GM20000 (cell line): ENCODE data around the gene ARHGAP42.

ENCODE experiments used
- DNase-seq: peaks from one replicate; pipeline ENCODE4 v3.0.0; 2012; ENCODE audit warnings: low spot score
- TF ChIP-seq, protein P1 (sequence below): IDR thresholded peaks from 2 replicates; pipeline ENCODE4 v1.5.1; 2012; ENCODE audit warnings: mild to moderate bottlenecking, control low read depth; ENCODE audit errors: extremely low read depth, missing control alignments

Gene ARHGAP42

GRCh38 chr11:100810666-100811065, 123.6 kb downstream of the ARHGAP42 start:
- DNase-seq = no peak
- TF ChIP-seq, protein P1, sequence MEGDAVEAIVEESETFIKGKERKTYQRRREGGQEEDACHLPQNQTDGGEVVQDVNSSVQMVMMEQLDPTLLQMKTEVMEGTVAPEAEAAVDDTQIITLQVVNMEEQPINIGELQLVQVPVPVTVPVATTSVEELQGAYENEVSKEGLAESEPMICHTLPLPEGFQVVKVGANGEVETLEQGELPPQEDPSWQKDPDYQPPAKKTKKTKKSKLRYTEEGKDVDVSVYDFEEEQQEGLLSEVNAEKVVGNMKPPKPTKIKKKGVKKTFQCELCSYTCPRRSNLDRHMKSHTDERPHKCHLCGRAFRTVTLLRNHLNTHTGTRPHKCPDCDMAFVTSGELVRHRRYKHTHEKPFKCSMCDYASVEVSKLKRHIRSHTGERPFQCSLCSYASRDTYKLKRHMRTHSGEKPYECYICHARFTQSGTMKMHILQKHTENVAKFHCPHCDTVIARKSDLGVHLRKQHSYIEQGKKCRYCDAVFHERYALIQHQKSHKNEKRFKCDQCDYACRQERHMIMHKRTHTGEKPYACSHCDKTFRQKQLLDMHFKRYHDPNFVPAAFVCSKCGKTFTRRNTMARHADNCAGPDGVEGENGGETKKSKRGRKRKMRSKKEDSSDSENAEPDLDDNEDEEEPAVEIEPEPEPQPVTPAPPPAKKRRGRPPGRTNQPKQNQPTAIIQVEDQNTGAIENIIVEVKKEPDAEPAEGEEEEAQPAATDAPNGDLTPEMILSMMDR = no peak

GRCh38 chr11:100812517-100812916, 125.4 kb downstream of the ARHGAP42 start:
- TF ChIP-seq, protein P1 = no peak
- no peak for DNase-seq

DNA sequence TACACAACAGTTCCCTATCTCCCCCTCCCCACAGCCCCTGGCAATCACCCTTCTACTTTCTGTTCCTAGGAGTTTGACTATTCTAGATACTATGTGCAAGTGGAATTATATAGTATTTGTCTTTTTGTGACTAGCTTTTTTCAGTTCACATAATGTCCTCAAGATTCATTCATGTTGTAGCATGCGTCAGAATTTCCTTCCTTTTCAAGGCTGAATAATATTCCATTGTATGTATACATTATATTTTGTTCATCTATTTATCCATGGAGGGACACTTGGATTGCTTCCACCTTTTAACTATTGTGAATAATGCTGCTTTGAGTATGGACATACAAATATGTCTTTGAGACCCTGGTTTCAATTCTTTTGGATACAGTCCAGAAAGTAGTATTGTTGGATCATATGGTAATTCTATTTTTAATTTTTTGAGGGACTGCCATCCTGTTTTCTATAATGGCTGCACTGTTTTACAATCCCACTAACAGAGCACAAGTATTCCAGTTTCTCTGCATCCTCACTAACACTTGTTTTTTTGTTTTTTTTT, 128.8 kb downstream of the ARHGAP42 start:
- DNase-seq = no peak
- TF ChIP-seq, protein P1 = no peak

DNA sequence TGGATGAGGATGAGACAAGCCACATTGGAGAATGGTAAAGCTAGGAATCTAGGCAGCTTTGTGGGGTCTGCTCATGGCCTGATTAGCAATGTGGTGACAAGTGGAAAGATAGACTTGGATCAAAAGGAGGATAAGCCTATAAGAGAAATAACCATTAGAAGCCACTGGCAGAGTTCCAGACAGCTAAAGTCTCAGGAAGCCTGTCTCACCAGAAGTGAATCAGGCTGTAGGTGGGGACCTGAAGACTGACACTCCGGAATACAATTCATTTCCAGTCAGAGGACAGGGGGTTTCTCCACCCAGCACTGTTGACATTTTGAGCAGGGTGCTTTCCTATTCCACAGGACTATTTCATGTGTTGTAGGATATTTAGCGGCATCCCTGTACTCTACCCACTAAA, 129.7 kb downstream of the ARHGAP42 start:
- no peak for DNase-seq
- TF ChIP-seq, protein P1 = no peak

DNA sequence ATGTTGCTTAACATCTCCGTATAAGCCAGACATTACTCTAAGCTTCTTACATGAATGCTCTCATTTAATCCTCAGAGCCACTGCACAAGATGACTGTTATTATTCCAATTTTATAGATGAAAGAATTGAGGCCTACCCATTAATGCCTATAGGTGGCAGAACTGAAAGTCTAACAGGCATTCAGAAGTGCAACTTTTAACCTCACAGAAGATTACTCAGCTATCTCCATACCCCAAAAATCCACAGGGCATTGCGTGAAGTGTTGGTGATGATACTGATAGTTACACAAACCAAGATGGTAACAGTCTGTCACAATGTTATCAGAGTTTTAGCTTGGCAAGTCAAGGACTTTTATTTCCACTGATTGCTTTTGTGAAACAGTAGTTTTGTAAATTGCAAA, 130.5 kb downstream of the ARHGAP42 start:
- DNase-seq = no peak
- TF ChIP-seq, protein P1 = no peak

- TF ChIP-seq, protein P1 = no peak
- DNase-seq = no peak
Observed at GRCh38 chr11:100820621-100821020, 133.5 kb downstream of the ARHGAP42 start.

- TF ChIP-seq, protein P1 = no peak
- DNase-seq = no peak
Observed at GRCh38 chr11:100821198-100821597, 134.1 kb downstream of the ARHGAP42 start.
